SK-N-SH treated with all-trans-retinoic acid at 6 μM for 48 hours (cell line): ENCODE data around the gene DOK5.

Experiments used
- ZC3H10 ChIP-seq: fragments of 250-450 bp; sonication (Bioruptor Pico); IDR thresholded peaks from 2 replicates; pipeline ENCODE4 v1.5.1; 2021; ENCODE audit warnings: mild to moderate bottlenecking, moderate library complexity
- ZFP30 ChIP-seq: fragments of 450-650 bp; formaldehyde crosslinking; IDR thresholded peaks from 2 replicates; pipeline ENCODE4 v1.5.0; 2022; ENCODE audit warnings: mild to moderate bottlenecking, moderate library complexity
- TF ChIP-seq, protein P1 (sequence below): fragments of 250-450 bp; sonication (Bioruptor Pico); IDR thresholded peaks from 2 replicates; pipeline ENCODE4 v1.8.0; 2020; ENCODE audit warnings: mild to moderate bottlenecking, moderate library complexity, borderline replicate concordance

GRCh38 chr20:54600634-54601033 is 125.2 kb downstream of the DOK5 start:
- TF ChIP-seq, protein P1, sequence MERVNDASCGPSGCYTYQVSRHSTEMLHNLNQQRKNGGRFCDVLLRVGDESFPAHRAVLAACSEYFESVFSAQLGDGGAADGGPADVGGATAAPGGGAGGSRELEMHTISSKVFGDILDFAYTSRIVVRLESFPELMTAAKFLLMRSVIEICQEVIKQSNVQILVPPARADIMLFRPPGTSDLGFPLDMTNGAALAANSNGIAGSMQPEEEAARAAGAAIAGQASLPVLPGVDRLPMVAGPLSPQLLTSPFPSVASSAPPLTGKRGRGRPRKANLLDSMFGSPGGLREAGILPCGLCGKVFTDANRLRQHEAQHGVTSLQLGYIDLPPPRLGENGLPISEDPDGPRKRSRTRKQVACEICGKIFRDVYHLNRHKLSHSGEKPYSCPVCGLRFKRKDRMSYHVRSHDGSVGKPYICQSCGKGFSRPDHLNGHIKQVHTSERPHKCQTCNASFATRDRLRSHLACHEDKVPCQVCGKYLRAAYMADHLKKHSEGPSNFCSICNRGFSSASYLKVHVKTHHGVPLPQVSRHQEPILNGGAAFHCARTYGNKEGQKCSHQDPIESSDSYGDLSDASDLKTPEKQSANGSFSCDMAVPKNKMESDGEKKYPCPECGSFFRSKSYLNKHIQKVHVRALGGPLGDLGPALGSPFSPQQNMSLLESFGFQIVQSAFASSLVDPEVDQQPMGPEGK (CRISPR knock-in tag) = no peak
- TF ChIP-seq ZC3H10 (CRISPR knock-in tag) (no peak), ZFP30 (CRISPR knock-in tag) (no peak)
